Liver (tissue), 3 donors: ENCODE measurements around the gene TOMT.
"Not testable (repeated sequence)": the region's sequence is repeated elsewhere in the genome, so short reads cannot be mapped to it uniquely, and the experiment has no call there.

Source experiments
- CTCF ChIP-seq: fragments of 150-350 bp; IDR thresholded peaks from 2 replicates; pipeline ENCODE4 v1.5.1; 2017; ENCODE audit warnings: improper control_type of control experiment, low read depth, low read length; ENCODE audit not compliant: missing input control
- EGR1 ChIP-seq, 2 donors: IDR thresholded peaks; 2 replicates each; pipeline ENCODE4 v1.6.1; 2016 to 2018; ENCODE audit warnings: antibody characterized with exemption in 2 of 2, low read depth in 2 of 2
- GABPA ChIP-seq, 2 donors: IDR thresholded peaks in 1 of 2; conservative IDR thresholded peaks in 1 of 2; 2 replicates each; pipeline ENCODE4 v1.6.1; 2016; ENCODE audit warnings: antibody characterized with exemption in 2 of 2, mild to moderate bottlenecking in 1 of 2, moderate library complexity in 1 of 2
- JUND ChIP-seq, 2 donors: IDR thresholded peaks; 2 replicates each; pipeline ENCODE4 v1.6.1; 2016; ENCODE audit warnings: antibody characterized with exemption in 2 of 2
- MAX ChIP-seq: IDR thresholded peaks from 2 replicates; pipeline ENCODE4 v1.6.1; 2016; ENCODE audit warnings: antibody characterized with exemption
- NR2F2 ChIP-seq: IDR thresholded peaks from 2 replicates; pipeline ENCODE4 v1.6.1; 2016; ENCODE audit warnings: antibody characterized with exemption
- RAD21 ChIP-seq, 2 donors: IDR thresholded peaks; 2 replicates each; pipeline ENCODE4 v1.6.1; 2016; ENCODE audit warnings: antibody characterized with exemption in 2 of 2, mild to moderate bottlenecking in 2 of 2
- REST ChIP-seq: IDR thresholded peaks from 2 replicates; pipeline ENCODE4 v1.6.1; 2016; ENCODE audit warnings: antibody characterized with exemption, mild to moderate bottlenecking
- SP1 ChIP-seq: IDR thresholded peaks from 2 replicates; pipeline ENCODE4 v1.6.1; 2018; ENCODE audit warnings: antibody characterized with exemption, mild to moderate bottlenecking
- TAF1 ChIP-seq: conservative IDR thresholded peaks from 2 replicates; pipeline ENCODE4 v1.6.1; 2016; ENCODE audit warnings: antibody characterized with exemption, mild to moderate bottlenecking
- YY1 ChIP-seq: IDR thresholded peaks from 2 replicates; pipeline ENCODE4 v1.6.1; 2016; ENCODE audit warnings: antibody characterized with exemption, mild to moderate bottlenecking
- ZBTB33 ChIP-seq: IDR thresholded peaks from 2 replicates; pipeline ENCODE4 v1.6.1; 2016; ENCODE audit warnings: antibody characterized with exemption
- donor health status: healthy.
- donor health status: healthy.

- not testable (repeated sequence) for TF ChIP-seq CTCF; REST; EGR1 (IDR thresholded peaks at IDR 0.05; ENCODE audit: low read depth in 2 of 2); NR2F2; TAF1; YY1; SP1; JUND (IDR thresholded peaks at IDR 0.05); ZBTB33; MAX; GABPA (IDR thresholded peaks at IDR 0.05 in 1 of 2, conservative IDR thresholded peaks at IDR 0.05 in 1 of 2); RAD21 (IDR thresholded peaks at IDR 0.05)
Observed at GRCh38 chr11:72153874-72154273, 48.1 kb downstream of the TOMT start.
